Smooth muscle cell of the pulmonary artery (primary cell): ENCODE data around the gene PPIH. TPM values are rescaled to one million over a fixed set of nuclear protein-coding genes. Genes with fewer than 3 reads are reported as not detected.

Experiments
- total RNA-seq: library from RNA; depleted of rRNA; stranded (reverse); fragments of >200 nt; gene quantifications from 2 replicates; pipeline ENCODE4 v1.2.3, GENCODE V29; 2014

Gene PPIH
- total RNA-seq = 10.9 and 13.1 TPM in 2 replicates

DNA sequence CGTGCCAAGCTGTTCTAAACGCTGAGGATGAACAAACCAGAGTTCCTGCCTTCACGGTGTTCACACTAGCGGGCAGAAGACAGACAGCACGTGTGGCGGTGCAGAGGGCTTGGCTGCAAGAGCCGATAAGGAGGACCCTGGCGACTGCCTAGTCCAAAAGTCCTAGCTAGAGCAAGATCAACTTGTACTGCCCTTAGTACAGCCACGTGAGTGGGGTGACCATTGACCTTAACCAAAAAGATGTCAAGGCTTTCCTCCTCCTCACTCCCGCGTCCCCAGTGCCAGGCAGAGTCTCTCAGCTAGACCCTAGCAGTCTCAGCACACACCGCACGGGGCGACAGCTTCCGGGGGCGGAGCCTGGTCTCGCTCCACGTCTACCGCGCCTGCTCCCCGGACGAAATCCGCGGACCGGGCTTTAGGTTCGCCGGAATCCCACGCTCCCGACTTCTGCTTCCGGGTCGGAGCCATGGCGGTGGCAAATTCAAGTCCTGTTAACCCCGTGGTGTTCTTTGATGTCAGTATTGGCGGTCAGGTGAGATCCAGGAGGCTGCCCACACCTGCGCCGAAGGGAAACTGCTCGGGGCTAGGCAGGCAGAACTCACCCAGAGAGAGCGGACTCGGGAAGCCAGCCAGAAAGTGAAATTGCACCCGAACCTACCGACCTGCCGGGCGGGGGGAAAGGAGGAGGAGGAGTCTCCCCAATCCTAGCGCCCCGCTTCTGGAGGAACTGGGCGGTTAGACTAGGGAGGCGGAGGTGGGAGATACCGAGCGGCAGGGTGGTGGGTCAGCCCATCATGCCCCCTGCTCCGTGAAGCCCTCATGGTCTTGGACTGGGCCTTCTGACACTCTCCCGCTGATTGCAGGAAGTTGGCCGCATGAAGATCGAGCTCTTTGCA, at the start of gene PPIH:
Gene PPIH (plus strand): TSS at position 443 of the 896 bp plus-strand sequence. CDS start 24 bp downstream, at position 467.

GRCh38 chr1:42681741-42682483, 23.7 kb downstream of the PPIH start, which contains the start of gene YBX1:
YBX1 (plus strand) TSS chr1:42682418; CDS start chr1:42682566, 148 bp downstream.

Other genes starting within 250 kb of the PPIH start
- 1.3 and 1.9 TPM in 2 replicates for gene ZMYND12, start 202.4 kb upstream of the PPIH start, total RNA-seq
- 20.5 and 26.3 TPM in 2 replicates for gene PPCS, start 201.9 kb upstream of the PPIH start, total RNA-seq
- 1.4 and 1.9 TPM in 2 replicates for gene CCDC30, start 195.1 kb upstream of the PPIH start, total RNA-seq
- gene YBX1, start 24.0 kb downstream of the PPIH start, total RNA-seq = 566 and 628 TPM in 2 replicates
- gene CLDN19, start 81.8 kb downstream of the PPIH start, total RNA-seq = not detected in 2 replicates
- 198 and 210 TPM in 2 replicates for gene P3H1, start 108.6 kb downstream of the PPIH start, total RNA-seq
- 2.9 and 3.3 TPM in 2 replicates for gene C1orf50, start 108.8 kb downstream of the PPIH start, total RNA-seq
- 0.03 and 0.07 TPM in 2 replicates for gene TMEM269, start 126.6 kb downstream of the PPIH start, total RNA-seq
- 12.1 and 16.0 TPM in 2 replicates for gene ERMAP, start 158.7 kb downstream of the PPIH start, total RNA-seq
- gene SVBP, start 159.0 kb downstream of the PPIH start, total RNA-seq = 5.9 and 8.3 TPM in 2 replicates
- gene ZNF691, start 188.2 kb downstream of the PPIH start, total RNA-seq = 7.8 and 8.1 TPM in 2 replicates